Astrocyte (in vitro differentiated cells and primary cell): ENCODE results near the gene ZGRF1. TPM values are rescaled to one million over a fixed set of nuclear protein-coding genes. Genes with fewer than 3 reads are reported as not detected.

ENCODE experiments used
- DNase-seq: peaks from one replicate; pipeline ENCODE4 v3.0.0-alpha.2; 2010; ENCODE audit warnings: low read depth
- FAIRE-seq: peaks from 2 replicates; lab custom pipeline; 2011; peaks lifted over from hg19 to GRCh38; lab: Jason Lieb, UNC
- H2AFZ ChIP-seq: 2 replicates; pipeline ENCODE4 v1.6.0; 2012; ENCODE audit warnings: low read depth, low read length, inconsistent platforms
- H3K27ac ChIP-seq: 2 replicates; pipeline ENCODE4 v1.5.1; 2011; ENCODE audit warnings: low read depth, low read length, inconsistent platforms
- H3K27me3 ChIP-seq: 2 replicates; pipeline ENCODE4 v1.6.0; 2011; ENCODE audit warnings: low read length, inconsistent platforms; ENCODE audit not compliant: insufficient read depth
- H3K36me3 ChIP-seq: 2 replicates; pipeline ENCODE4 v1.5.1; 2011; ENCODE audit warnings: low read length, inconsistent platforms; ENCODE audit not compliant: insufficient read depth
- H3K4me1 ChIP-seq: 2 replicates; pipeline ENCODE4 v1.5.1; 2011; ENCODE audit warnings: low read length, inconsistent platforms; ENCODE audit not compliant: insufficient read depth
- H3K4me2 ChIP-seq: 2 replicates; pipeline ENCODE4 v1.6.0; 2012; ENCODE audit warnings: low read length, inconsistent platforms
- H3K4me3 ChIP-seq: 2 replicates; pipeline ENCODE4 v1.5.1; 2011; ENCODE audit warnings: low read depth, mild to moderate bottlenecking, low read length, inconsistent platforms; ENCODE audit not compliant: insufficient read depth
- H3K79me2 ChIP-seq: 2 replicates; pipeline ENCODE4 v1.6.0; 2012; ENCODE audit warnings: mild to moderate bottlenecking, low read length, inconsistent platforms; ENCODE audit not compliant: insufficient read depth
- H3K9ac ChIP-seq: 2 replicates; pipeline ENCODE4 v1.6.0; 2012; ENCODE audit warnings: mild to moderate bottlenecking, low read length, inconsistent platforms
- H3K9me3 ChIP-seq: 2 replicates; pipeline ENCODE4 v1.5.1; 2012; ENCODE audit warnings: low read depth, mild to moderate bottlenecking, low read length, inconsistent platforms; ENCODE audit not compliant: insufficient read depth
- H4K20me1 ChIP-seq: 2 replicates; pipeline ENCODE4 v1.6.0; 2012; ENCODE audit warnings: low read length, inconsistent platforms; ENCODE audit not compliant: insufficient read depth
- H3K27ac Mint-ChIP-seq: one replicate; pipeline ENCODE4 v1.8.0; 2021; ENCODE audit warnings: mild to moderate bottlenecking, mixed read lengths; ENCODE audit not compliant: unreplicated experiment
- H3K27me3 Mint-ChIP-seq: one replicate; pipeline ENCODE4 v1.8.0; 2021; ENCODE audit warnings: low read depth, mixed read lengths; ENCODE audit not compliant: unreplicated experiment
- H3K36me3 Mint-ChIP-seq: one replicate; pipeline ENCODE4 v1.8.0; 2021; ENCODE audit warnings: low read depth, mixed read lengths; ENCODE audit not compliant: unreplicated experiment
- H3K4me1 Mint-ChIP-seq: one replicate; pipeline ENCODE4 v1.8.0; 2021; ENCODE audit warnings: low read depth, mixed read lengths; ENCODE audit not compliant: unreplicated experiment
- H3K4me3 Mint-ChIP-seq: one replicate; pipeline ENCODE4 v1.8.0; 2021; ENCODE audit warnings: mild to moderate bottlenecking, moderate library complexity, mixed read lengths; ENCODE audit not compliant: unreplicated experiment
- H3K9me3 Mint-ChIP-seq: one replicate; pipeline ENCODE4 v1.8.0; 2021; ENCODE audit warnings: mild to moderate bottlenecking, mixed read lengths; ENCODE audit not compliant: unreplicated experiment
- CTCF ChIP-seq: IDR thresholded peaks from 2 replicates; pipeline ENCODE4 v1.5.1; 2011; ENCODE audit warnings: low read depth, mild to moderate bottlenecking, inconsistent platforms, low read length, moderate library complexity; ENCODE audit not compliant: insufficient read depth
- EZH2 ChIP-seq: IDR thresholded peaks from 2 replicates; pipeline ENCODE4 v1.6.1; 2012; ENCODE audit warnings: mild to moderate bottlenecking, low read length, inconsistent platforms; ENCODE audit not compliant: insufficient read depth
- total RNA-seq: library from RNA; stranded (reverse); gene quantifications from 2 replicates; pipeline ENCODE4 v1.2.1, GENCODE V29; 2021

Gene ZGRF1
- total RNA-seq, 1 donor from 2014 or later, result 5.2 TPM

GRCh38 chr4:112508356-112508755 is 128.4 kb downstream of the ZGRF1 start:
- H3K4me2 ChIP-seq, result no peak overlapping the region
- H3K27ac ChIP-seq, result no peak overlapping the region
- FAIRE-seq, result no peak
- no peaks in the 10 kb centered on the region for H3K36me3 ChIP-seq
- Mint-ChIP-seq H3K4me1 (no peaks in the 10 kb centered on the region), H3K36me3 (no peaks in the 10 kb centered on the region), H3K27me3 (peaks cover 83% of the 10 kb centered on the region), H3K27ac (no peak overlapping the region), H3K4me3 (no peak overlapping the region), H3K9me3 (peaks cover 14% of the 10 kb centered on the region)
- H3K79me2 ChIP-seq, result no peaks in the 10 kb centered on the region
- no peak overlapping the region for H2AFZ ChIP-seq
- H4K20me1 ChIP-seq, result no peaks in the 10 kb centered on the region
- peaks cover 56% of the 10 kb centered on the region for H3K27me3 ChIP-seq
- H3K9me3 ChIP-seq, result peaks cover 7% of the 10 kb centered on the region
- peaks cover 10% of the 10 kb centered on the region for H3K4me1 ChIP-seq
- H3K9ac ChIP-seq, result no peak overlapping the region
- H3K4me3 ChIP-seq, result no peak overlapping the region
- no peak for DNase-seq
- TF ChIP-seq CTCF, result no peak
- no peak for TF ChIP-seq EZH2

GRCh38 chr4:112504807-112505206 is 131.9 kb downstream of the ZGRF1 start:
- Histone ChIP-seq H3K27ac (no peak overlapping the region), H4K20me1 (no peaks in the 10 kb centered on the region), H3K79me2 (no peaks in the 10 kb centered on the region), H3K9me3 (no peaks in the 10 kb centered on the region), H3K36me3 (no peaks in the 10 kb centered on the region), H3K27me3 (peaks cover 38% of the 10 kb centered on the region), H3K4me2 (no peak overlapping the region), H2AFZ (no peak overlapping the region), H3K4me3 (no peak overlapping the region), H3K4me1 (no peaks in the 10 kb centered on the region), H3K9ac (no peak overlapping the region)
- FAIRE-seq (no peak), DNase-seq (no peak)
- Mint-ChIP-seq H3K4me1 (no peaks in the 10 kb centered on the region), H3K27ac (no peak overlapping the region), H3K36me3 (no peaks in the 10 kb centered on the region), H3K4me3 (no peak overlapping the region), H3K9me3 (peaks cover 5% of the 10 kb centered on the region), H3K27me3 (peaks cover 57% of the 10 kb centered on the region)
- no peak for TF ChIP-seq CTCF

- no peak overlapping the region for H3K4me3 ChIP-seq
- H3K79me2 ChIP-seq, result no peaks in the 10 kb centered on the region
- FAIRE-seq (no peak), DNase-seq (no peak)
- H3K9me3 Mint-ChIP-seq, result peaks cover 5% of the 10 kb centered on the region
- H3K27me3 Mint-ChIP-seq, result peaks cover 38% of the 10 kb centered on the region
- no peak overlapping the region for H3K4me2 ChIP-seq
- no peak overlapping the region for H3K9ac ChIP-seq
- no peaks in the 10 kb centered on the region for H3K36me3 Mint-ChIP-seq
- H2AFZ ChIP-seq, result no peak overlapping the region
- peaks cover 20% of the 10 kb centered on the region for H3K27me3 ChIP-seq
- H3K27ac ChIP-seq, result no peak overlapping the region
- H3K36me3 ChIP-seq, result no peaks in the 10 kb centered on the region
- H4K20me1 ChIP-seq, result no peaks in the 10 kb centered on the region
- H3K4me1 ChIP-seq, result no peaks in the 10 kb centered on the region
- TF ChIP-seq CTCF (no peak), EZH2 (no peak)
- no peak overlapping the region for H3K27ac Mint-ChIP-seq
- no peaks in the 10 kb centered on the region for H3K9me3 ChIP-seq
- no peaks in the 10 kb centered on the region for H3K4me1 Mint-ChIP-seq
- no peak overlapping the region for H3K4me3 Mint-ChIP-seq
Observed at GRCh38 chr4:112502871-112503270, 133.8 kb downstream of the ZGRF1 start.
